Measurements from ENCODE around the gene SEPTIN5.

The SEPTIN5 gene

DNA sequence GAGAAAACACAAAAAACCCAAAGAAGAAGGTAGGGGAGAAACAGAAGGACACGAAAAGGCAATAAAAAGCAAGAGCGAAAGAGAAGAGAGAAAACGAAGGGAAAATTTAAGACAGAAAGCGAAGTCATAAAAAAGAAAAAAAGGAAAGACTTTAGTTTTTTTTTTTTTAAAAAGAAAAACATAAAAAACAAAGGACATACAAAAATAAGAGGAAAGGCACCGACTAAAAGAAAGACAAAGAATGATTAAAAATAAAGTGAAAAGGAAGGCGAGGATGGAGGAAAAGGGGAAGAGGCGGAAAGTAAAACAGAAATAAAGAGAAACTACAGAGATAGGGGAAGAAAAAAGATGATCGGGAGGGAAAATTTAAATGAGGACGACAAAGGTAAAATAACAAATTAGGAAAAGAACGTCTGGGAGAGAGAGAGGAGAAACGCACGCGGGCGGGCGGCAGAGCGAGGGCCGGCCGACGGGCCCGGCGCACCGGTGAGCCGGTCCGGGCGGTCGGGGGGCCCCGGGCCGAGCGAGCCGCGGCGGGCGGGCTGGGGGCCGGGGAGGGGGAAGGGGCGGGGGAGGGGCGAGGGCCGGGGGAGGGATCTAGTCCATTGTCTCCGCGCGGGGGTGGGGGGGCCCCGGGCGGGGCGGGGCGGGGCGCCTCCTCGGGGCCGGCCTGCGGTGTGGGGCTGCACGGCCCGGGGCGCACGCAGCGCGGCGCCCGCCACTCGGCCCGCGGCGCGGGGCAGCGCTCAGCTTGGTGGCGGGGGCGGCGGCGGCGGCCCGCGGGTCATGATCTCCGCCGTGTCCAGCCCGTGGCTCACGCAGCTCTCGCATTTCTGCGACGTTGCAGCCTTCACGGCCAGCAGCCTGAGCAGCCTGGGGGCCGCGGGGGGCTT is 46.0 kb downstream of the SEPTIN5 start, which contains the start of gene TBX1:
TSS of gene TBX1 (plus strand) at position 721 of the 893 bp plus-strand sequence. CDS start at position 787, 66 bp downstream.
- DNase-seq (ENCODE audit: low read depth in 2 of 3, low spot score in 1 of 3), result no peak

GRCh38 chr22:19760951-19761724 is 46.8 kb downstream of the SEPTIN5 start:
- no peak for DNase-seq (ENCODE audit: low read depth in 2 of 3, low spot score in 1 of 3)

GRCh38 chr22:19761725-19762567 is 47.6 kb downstream of the SEPTIN5 start:
- DNase-seq (ENCODE audit: low read depth in 2 of 3, low spot score in 1 of 3), result no peak

GRCh38 chr22:19762568-19763457 is 48.5 kb downstream of the SEPTIN5 start:
- DNase-seq (ENCODE audit: low read depth in 2 of 3, low spot score in 1 of 3), result no peak

GRCh38 chr22:19763458-19764298 is 49.4 kb downstream of the SEPTIN5 start:
- DNase-seq (ENCODE audit: low read depth in 2 of 3, low spot score in 1 of 3), result no peak

GRCh38 chr22:19764299-19764593 is 49.9 kb downstream of the SEPTIN5 start:
- DNase-seq (ENCODE audit: low read depth in 2 of 3, low spot score in 1 of 3), result no peak

GRCh38 chr22:19764636-19765476 is 50.6 kb downstream of the SEPTIN5 start:
- no peak for DNase-seq (ENCODE audit: low read depth in 2 of 3, low spot score in 1 of 3)

DNA sequence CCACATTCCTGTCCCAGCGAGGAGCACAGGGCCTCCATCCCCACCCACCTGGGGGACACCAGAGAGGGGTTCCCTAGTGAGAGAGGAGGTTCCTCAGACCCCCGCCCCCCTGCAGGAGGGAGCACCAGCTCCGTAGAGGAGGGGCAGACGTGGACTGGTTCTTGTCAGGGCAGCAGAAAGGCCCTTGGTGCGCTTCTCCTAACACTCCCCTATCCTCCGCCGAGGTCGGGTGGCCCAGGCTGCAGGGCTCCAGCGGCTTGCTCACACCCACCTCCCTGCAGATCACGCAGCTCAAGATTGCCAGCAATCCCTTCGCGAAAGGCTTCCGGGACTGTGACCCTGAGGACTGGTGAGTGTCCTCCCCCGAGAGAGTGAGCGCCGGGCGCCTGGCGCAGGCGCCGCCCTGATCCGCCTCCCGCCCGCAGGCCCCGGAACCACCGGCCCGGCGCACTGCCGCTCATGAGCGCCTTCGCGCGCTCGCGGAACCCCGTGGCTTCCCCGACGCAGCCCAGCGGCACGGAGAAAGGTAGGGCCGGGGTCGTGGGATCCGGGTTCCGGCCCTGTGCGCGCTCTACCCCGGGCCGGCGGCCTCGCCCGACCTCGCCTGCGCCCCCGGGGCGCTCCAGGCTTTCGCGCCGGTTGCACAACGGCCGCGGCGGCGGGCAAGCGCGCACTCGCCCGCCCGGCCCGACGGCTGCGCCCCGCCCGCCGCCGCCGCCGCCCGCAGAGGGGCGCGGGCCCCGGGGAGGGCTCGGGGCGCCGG is 51.4 kb downstream of the SEPTIN5 start:
- no peak for DNase-seq (ENCODE audit: low read depth in 2 of 3, low spot score in 1 of 3)

DNA sequence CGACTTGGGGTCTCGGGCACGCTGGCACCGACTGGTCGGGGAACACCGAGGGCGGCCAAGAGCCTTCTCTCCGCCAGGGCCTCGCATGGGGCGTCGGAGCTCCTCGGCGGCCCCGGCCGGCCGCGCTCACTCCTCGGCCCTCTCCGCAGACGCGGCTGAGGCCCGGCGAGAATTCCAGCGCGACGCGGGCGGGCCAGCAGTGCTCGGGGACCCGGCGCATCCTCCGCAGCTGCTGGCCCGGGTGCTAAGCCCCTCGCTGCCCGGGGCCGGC is 51.9 kb downstream of the SEPTIN5 start:
- DNase-seq (ENCODE audit: low read depth in 2 of 3, low spot score in 1 of 3), result no peak

DNA sequence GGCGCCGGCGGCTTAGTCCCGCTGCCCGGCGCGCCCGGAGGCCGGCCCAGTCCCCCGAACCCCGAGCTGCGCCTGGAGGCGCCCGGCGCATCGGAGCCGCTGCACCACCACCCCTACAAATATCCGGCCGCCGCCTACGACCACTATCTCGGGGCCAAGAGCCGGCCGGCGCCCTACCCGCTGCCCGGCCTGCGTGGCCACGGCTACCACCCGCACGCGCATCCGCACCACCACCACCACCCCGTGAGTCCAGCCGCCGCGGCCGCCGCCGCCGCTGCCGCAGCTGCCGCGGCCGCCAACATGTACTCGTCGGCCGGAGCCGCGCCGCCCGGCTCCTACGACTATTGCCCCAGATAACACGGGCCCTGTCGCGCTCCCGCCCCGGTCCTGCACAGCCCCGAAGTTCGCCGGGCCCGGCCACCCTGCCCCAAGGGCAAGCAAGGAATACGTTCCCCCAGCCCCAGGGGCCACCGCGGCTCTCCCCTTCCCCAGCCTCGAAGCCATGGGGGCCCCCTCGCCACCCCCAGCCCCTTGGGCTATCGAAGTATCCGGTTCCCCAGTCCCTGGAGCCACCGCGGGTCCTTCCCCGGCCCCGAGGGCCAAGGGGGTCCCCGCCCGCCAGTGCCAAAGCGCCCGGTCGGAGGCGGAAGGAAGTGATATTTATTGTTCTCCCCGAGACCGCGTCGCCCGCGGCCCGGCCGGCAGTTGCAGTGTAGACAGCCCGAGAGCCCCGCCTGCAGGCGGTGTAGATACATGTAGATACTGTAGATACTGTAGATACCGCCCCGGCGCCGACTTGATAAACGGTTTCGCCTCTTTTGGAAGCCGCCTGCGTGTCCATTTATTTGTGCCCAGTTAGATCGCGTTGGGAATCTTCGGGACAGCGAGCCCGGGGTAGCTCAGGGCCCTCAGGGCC is 52.5 kb downstream of the SEPTIN5 start:
- DNase-seq (ENCODE audit: low read depth in 2 of 3, low spot score in 1 of 3), result peak; percentile 28 to 45 (median 29)

- DNase-seq (ENCODE audit: low read depth in 2 of 3, low spot score in 1 of 3), result no peak
Measured at GRCh38 chr22:19767427-19768341, 53.4 kb downstream of the SEPTIN5 start.

DNA sequence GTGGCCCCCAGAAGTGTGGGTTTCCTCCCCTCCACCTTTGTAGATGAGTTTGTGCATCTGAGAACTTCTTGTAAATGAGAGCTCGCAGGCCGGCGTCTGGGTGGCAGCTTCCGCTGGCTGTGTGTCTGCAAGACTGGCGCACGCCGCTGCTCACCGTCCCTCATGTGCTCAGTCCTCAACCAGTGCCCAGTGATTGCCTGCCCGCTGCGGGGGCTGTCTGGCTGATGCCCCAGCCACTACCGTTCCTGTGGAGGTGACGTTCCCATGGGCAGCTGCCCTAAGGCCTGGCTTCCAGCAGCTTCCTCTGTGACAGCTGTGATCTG is 55.1 kb downstream of the SEPTIN5 start:
- no peak for DNase-seq (ENCODE audit: low read depth in 2 of 3, low spot score in 1 of 3)

DNA sequence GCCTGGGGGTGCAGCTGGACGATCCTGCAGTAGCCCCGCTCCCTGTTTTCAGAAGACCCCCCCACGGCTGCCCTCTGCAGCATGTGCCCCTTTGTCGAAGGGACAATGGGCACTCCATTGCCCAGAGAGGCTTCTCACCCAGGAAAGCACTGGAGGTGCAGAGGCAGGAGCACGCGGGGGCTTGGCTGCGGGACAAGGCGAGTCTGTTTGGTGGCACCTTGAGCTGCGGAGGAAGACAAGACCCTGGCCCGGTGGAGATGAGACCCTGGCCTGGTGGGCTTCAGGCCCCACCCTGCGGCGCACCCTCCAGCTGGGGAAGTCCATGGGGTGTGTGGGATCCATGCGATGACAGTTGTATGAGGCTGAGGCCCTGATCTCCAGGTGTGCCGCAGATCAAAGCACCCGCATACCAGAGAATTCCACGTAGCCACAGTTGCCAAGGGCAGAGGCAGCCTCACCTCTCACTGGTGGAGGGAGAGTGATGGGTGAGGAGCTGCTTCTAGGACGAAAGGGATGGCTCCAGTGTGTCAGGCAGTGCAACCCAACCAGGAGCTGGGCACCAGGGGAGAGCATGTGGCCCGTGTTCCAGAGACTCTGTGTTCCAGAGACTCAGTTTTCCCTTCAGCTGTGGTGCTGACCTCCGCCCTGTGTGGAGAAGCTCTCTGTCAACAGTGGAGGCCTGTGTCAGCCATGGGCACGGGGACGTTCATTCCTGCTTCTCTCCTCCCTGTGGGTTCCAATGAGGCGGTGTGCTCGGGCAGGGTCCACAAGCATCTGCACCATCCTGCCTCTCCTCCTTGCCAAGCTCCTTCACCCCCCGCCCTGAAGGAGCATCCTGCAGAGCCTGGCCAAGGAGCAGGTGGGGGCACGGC is 56.3 kb downstream of the SEPTIN5 start:
- DNase-seq (ENCODE audit: low read depth in 2 of 3, low spot score in 1 of 3), result no peak

DNA sequence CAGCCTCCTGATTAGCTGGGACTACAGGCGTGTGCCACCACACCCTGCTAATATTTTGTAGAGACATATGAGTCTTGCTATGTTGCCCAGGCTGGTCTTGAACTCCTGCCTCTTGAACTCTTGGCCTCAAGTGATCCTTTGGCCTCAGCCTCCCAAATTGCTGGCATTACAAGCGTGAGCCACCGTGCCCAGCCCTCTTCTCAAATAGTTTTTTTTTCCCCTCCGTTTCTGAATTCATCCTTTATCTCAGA is 58.0 kb downstream of the SEPTIN5 start:
- DNase-seq (ENCODE audit: low read depth in 2 of 3, low spot score in 1 of 3), result no peak

Data from stimulated activated CD4-positive, alpha-beta T cell treated with anti-CD3 and anti-CD28 coated beads, Interleukin-12 subunit alpha, Interleukin-12 subunit beta, amount 100 ng/mL, for 48 hours (primary cell).